GM21529 (cell line): ENCODE data around the gene FCRLA.
A peak's percentile ranks its signal among the peaks of the same experiment; 100 is the strongest.
"Not testable (repeated sequence)": the region's sequence is repeated elsewhere in the genome, so short reads cannot be mapped to it uniquely, and the experiment has no call there.

Experiments used
- ATAC-seq: cut with Tn5 transposase; IDR thresholded peaks from one replicate; pipeline ENCODE4 v1.9.1; 2021; ENCODE audit not compliant: unreplicated experiment

FCRLA gene

GRCh38 chr1:161705537-161705936 lies 1.5 kb upstream of the FCRLA start:
- ATAC-seq: peak; percentile 34

DNA sequence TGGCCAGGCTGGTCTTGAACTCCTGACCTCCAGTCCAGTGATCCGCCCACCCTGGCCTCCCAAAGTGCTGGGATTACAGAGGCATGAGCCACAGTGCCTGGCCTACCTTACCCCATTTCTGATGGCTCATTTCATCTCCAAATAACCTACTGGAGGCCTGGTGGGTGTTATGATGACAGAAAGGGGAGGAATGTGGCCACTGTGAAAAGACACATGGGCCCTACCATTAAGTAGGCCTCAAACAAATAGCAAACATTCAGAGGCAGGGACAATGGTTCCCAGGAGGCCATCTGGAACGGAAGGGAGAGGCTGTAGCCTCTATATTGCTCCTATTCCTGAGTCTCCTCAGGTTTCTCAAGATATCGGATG lies 932 bp upstream of the FCRLA start:
- ATAC-seq: no peak

GRCh38 chr1:161707503-161707902 lies 474 bp downstream of the FCRLA start:
- ATAC-seq: no peak

DNA sequence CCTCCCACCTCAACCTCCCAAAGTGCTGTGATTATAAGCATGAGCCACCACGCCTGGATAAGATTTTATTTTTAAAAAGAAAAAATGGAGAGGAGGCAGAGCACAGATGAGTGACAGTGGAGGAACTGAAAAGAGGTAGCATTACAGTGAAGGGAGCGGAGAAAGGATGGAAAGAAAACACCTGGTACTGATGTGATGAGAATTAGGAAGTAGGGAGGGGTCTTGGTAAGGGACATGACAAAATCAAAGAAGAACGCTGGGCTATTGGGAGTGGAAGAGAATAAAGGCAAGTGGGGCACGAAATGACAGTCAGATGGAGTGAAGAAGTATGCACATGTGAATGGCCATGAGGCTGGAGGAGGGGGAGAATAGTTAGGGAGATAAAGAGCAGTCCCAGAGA lies 2.3 kb downstream of the FCRLA start:
- ATAC-seq: no peak

DNA sequence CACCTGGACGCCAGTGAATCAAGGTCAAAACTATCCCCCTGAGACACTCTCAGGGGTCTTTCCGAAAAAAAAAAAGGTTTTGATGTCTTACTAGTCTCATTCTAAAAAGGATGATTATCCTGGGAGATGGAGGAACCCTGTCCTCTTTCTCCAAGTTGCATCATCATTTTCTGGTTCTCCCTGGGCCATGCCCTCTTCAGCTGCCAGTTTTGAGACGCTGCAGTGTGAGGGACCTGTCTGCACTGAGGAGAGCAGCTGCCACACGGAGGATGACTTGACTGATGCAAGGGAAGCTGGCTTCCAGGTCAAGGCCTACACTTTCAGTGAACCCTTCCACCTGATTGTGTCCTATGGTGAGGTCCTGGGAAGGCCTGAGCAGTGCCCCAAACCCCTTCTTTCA lies 3.5 kb downstream of the FCRLA start:
- no peak for ATAC-seq

DNA sequence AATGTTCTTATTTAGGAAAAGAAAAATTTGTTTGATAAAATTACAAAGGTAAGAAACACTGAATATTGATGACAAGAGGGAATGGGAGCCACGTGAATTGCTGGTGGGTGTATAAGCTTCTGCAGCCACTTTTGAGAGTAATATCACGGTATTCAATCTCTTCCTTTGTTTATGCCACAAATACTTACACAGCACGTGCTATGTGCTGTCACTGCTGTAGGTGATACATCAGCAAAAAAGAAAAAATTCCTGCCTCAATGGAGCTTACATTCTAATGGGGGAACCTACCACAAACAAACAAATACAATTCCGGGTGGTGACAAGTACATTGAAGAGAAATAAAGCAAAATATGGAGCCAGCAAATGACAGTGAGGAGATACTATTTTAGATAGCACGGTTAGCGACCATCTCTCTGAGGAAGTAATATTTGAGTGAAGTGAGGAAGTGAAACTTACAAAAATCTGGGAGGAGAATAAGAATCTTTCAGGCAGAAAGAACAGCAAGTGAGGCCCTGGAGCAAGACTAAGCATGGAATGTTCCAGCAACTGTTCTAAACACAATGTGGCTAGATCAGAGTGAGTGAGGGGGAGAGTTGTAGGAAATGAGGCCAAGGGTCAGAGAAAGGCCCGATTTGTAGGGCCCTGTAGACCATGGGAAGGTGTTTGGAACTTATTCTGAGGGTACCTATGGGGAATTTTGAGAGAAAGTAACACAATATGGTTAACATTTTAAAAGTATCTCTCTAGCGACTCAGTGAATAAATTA lies 11.7 kb downstream of the FCRLA start:
- peak; percentile 57 for ATAC-seq

- peak; percentile 49 for ATAC-seq
These were observed 12.2 kb downstream of the FCRLA start for GRCh38 chr1:161719325-161719611.

DNA sequence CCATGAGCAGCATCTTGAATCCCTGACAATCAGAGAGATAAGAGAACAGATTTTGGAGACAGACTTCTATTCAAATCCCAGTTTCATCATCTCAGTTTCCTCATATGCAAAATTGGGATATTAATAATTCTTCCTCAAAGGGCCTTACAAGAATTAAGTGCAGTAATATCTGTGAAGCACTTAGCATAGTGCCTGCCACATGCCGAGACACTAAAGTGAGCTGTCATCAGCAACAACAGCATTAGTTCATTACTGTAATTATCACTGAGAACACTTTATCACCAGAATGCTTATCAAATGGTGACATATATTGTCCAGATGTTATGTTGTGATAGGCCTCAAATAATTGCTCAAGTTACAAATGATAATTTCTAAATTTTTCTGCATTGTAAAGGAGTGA lies 13.4 kb downstream of the FCRLA start:
- no peak for ATAC-seq

DNA sequence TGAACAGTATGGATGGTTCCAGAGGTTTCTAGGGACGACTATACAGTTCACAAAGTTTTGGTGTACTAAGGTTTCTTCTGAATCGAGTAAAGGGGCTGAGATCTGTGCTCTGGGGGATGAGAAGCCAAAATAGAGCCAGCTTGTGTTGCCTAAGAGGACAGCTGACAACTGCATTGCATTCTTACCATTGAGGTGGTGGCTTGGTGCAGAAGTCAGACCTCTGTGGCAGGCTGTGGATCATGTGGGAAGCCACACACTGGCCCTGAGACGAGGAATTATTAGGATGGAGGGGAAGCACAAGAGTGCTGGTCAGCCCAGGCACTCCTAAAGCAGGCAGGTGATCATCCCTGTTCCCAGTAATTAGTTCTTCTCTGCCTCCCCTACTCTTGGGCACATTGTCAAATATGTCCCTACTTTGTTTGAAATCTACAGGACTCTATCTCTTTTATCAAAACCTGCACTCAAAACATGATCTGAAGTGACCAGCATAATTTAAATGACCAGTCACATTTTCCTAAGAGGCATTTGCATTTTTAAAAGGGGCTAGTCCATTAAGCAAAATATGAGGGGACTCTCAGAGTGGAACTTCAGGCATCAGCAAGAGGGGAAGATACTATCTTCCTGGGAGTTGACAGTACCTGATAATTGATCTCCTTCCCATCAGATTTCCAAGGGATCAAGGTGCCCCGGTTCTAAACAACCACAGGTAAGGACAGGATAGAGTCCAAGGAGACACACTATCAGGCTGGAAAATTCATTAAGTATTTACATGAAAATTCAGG lies 14.1 kb downstream of the FCRLA start, which contains the start of gene FCRLB:
FCRLB (plus strand) TSS at position 589 of the 782 bp plus-strand sequence. CDS start 1,129 bp downstream, outside the sequence.
- ATAC-seq: no peak

DNA sequence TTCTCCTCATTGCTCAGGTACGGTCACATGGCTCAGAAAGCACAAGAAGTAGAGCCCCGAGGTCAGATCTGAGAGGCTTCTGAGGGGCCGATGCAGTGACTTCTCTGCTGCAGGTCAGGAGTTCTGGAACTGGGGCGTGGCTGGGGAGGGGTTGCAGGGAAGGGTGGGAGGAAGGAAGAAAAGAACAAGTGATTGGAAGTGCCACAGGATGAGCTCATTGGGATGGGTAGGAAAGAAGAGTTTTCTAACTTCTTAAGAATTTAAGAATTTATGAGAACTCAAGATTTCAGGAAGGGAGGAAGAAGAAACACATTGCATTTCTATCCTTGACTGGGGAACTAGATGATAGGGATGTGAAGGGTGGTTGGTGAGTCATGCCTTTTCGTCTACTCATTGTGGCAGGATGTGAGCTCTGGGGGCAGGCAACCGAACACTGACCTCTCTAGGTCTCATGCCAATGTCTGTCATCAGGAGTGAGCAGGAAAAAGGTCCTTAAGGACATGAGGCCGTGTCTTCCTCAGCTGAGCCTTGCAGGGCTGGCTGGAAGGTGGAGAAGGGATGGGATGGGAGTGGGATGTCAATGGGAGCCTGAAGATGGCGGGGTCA lies 14.8 kb downstream of the FCRLA start:
- ATAC-seq: no peak

DNA sequence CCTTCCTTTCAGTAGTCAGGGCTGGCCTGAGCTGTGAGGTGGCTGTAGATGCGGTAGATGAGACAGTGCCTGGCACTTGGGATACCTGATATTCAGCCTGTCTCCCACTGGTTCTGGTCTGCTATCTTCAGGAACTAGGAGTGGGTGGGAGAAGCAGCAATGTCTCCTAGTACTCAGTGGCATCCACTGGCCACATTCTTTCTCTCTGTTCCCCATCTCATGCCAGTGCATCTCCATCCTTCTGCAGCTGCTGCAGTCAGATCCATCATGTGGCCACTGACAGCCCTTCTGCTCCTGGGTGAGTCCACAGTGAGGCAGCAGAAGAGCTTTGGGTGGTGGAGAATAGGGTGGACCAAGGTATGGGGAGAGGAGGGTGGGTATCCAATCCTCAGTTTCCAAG lies 15.4 kb downstream of the FCRLA start:
- ATAC-seq: no peak

GRCh38 chr1:161723459-161724141 lies 16.6 kb downstream of the FCRLA start:
- ATAC-seq: no peak

- ATAC-seq: not testable (repeated sequence)
These were observed 18.4 kb downstream of the FCRLA start for GRCh38 chr1:161725258-161725907.

DNA sequence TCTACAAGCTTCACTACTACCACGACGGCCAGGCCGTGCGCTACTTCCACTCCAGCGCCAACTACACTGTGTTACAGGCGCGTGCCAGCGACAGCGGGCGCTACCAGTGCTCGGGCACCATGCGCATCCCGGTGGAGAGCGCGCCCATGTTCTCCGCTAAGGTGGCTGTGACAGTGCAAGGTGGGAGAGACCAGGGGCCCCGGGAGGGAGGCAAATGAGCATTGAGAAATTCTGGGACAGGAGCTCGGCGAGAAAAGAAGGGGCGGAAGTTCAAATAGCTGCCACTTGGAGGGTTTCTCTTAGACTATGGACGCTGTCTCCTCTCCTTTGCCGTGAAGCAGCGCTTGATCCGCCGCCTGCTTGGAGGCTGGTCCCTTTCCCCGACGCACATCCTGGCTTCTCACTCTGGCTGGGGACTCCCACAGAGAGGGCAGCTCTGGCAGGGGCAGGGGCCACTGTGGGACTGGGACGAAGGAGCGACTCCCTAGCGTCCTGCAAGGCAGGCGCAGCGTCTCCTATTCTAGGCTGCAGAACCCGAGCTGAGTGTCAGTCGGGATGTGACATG lies 19.0 kb downstream of the FCRLA start:
- ATAC-seq: peak; percentile 23

DNA sequence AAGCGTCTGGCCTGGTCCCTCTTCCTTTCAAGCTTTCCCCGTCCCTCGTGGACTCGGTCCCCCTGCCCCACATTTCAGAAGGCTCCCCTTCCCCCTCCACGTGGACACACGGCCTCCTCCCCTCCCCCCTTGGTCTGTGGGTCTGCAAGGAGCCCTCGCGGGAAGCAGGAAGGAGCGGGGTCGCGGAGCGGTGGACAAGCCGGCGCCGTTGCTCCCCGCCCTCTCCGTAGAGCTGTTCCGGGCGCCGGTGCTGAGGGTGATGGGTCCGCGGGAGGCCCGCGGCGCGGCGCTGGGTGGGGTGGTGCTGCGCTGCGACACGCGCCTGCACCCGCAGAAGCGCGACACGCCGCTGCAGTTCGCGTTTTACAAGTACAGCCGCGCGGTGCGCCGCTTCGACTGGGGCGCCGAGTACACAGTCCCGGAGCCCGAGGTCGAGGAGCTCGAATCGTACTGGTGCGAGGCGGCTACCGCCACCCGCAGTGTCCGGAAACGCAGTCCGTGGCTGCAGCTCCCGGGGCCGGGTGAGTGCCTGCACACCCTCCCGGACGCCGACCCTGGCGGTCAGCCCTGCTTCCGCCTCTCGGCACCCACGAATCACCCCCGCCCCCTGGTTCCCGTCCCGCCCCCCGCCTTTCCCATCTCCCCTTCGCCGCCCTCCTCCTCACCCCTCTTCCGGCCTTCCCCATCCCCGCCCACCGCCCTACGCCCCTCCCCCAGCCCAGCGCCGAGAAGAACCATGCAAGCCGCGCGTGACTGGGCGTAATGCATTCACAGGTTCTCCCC lies 19.6 kb downstream of the FCRLA start:
- ATAC-seq: peak; percentile 53

GRCh38 chr1:161727256-161727924 lies 20.4 kb downstream of the FCRLA start:
- peak; percentile 6 for ATAC-seq

GRCh38 chr1:161728376-161729226 lies 21.6 kb downstream of the FCRLA start:
- ATAC-seq: no peak

- no peak for ATAC-seq
These were observed 23.1 kb downstream of the FCRLA start for GRCh38 chr1:161730050-161730564.
